Mesothelial cell of epicardium (in vitro differentiated cells): Measurements from ENCODE around the gene NR3C1. TPM values are rescaled to one million over a fixed set of nuclear protein-coding genes. Genes with fewer than 3 reads are reported as not detected.

Source experiments
- DNase-seq, 2 experiments: peaks; one replicate each; pipeline ENCODE4 v3.0.0; 2021; ENCODE audit warnings: low spot score in 2 of 2; ENCODE audit not compliant: unreplicated experiment in 2 of 2
- H3K27ac Mint-ChIP-seq: 2 replicates; pipeline ENCODE4 v1.8.0; 2021; ENCODE audit warnings: mixed read lengths
- H3K27me3 Mint-ChIP-seq: 2 replicates; pipeline ENCODE4 v1.8.0; 2021; ENCODE audit warnings: low read depth, mixed read lengths
- H3K36me3 Mint-ChIP-seq: 2 replicates; pipeline ENCODE4 v1.8.0; 2021; ENCODE audit warnings: mixed read lengths
- H3K4me1 Mint-ChIP-seq: 2 replicates; pipeline ENCODE4 v1.8.0; 2021; ENCODE audit warnings: mixed read lengths
- H3K4me3 Mint-ChIP-seq: 2 replicates; pipeline ENCODE4 v1.8.0; 2021; ENCODE audit warnings: mild to moderate bottlenecking, moderate library complexity, mixed read lengths
- H3K9me3 Mint-ChIP-seq: 2 replicates; pipeline ENCODE4 v1.8.0; 2021; ENCODE audit warnings: mixed read lengths
- total RNA-seq: library from RNA; stranded (reverse); gene quantifications from 3 replicates; pipeline ENCODE4 v1.2.1, GENCODE V29; 2021
- TF ChIP-seq, protein P1 (sequence below): fragments of 200-600 bp; sonication (generic); IDR thresholded peaks from one replicate; pipeline ENCODE4 v1.5.0; 2021; ENCODE audit warnings: antibody characterized with exemption; ENCODE audit not compliant: unreplicated experiment

The NR3C1 gene
- total RNA-seq, 1 donor from 2014 or later = 29.2 TPM

DNA sequence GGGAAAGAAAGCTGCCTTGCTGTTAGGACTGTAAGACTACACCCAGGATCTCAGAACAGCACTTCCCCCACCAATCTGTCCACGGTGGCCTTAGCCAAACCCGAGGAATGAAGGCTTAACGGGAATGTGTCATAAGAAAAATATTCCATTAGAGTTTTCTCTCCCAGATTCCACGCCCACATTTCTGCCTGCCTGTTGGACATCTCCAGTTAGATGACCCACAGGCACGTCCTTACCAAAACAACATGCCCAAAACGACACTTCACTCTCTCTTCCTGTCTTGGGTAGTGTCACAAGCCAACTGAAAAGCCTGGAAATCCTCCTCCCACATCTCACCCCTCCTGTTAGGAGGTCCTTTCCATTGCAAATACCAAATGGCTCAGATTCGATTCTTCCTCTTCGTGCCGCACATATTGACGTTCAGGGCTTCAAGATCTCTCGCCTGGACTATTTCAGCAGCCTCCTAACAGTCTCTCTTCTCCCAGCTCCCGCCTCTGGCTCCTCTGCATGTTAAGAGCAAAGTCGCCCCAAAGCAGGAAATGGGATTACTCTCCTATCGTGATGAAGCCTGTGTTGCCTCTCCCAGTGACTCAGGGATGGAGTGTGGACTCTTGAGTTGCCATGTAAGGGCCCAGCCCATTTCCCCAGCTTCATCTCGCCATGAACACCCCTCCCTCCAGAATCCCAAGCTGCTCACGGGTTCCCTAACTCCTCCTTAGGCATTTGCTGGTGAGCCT, 159.3 kb downstream of the NR3C1 start:
- peaks cover 11% of the 10 kb centered on the region for H3K9me3 Mint-ChIP-seq
- no peaks in the 10 kb centered on the region for H3K36me3 Mint-ChIP-seq
- no peaks in the 10 kb centered on the region for H3K27me3 Mint-ChIP-seq
- TF ChIP-seq, protein P1, sequence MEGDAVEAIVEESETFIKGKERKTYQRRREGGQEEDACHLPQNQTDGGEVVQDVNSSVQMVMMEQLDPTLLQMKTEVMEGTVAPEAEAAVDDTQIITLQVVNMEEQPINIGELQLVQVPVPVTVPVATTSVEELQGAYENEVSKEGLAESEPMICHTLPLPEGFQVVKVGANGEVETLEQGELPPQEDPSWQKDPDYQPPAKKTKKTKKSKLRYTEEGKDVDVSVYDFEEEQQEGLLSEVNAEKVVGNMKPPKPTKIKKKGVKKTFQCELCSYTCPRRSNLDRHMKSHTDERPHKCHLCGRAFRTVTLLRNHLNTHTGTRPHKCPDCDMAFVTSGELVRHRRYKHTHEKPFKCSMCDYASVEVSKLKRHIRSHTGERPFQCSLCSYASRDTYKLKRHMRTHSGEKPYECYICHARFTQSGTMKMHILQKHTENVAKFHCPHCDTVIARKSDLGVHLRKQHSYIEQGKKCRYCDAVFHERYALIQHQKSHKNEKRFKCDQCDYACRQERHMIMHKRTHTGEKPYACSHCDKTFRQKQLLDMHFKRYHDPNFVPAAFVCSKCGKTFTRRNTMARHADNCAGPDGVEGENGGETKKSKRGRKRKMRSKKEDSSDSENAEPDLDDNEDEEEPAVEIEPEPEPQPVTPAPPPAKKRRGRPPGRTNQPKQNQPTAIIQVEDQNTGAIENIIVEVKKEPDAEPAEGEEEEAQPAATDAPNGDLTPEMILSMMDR = no peak
- peak overlapping the region; percentile 3 for H3K4me3 Mint-ChIP-seq
- peaks cover 29% of the 10 kb centered on the region for H3K4me1 Mint-ChIP-seq
- DNase-seq = no peak
- H3K27ac Mint-ChIP-seq = peak overlapping the region; percentile 86

- no peak for DNase-seq
- peaks cover 28% of the 10 kb centered on the region for H3K4me1 Mint-ChIP-seq
- TF ChIP-seq, protein P1 = no peak
- H3K27me3 Mint-ChIP-seq = no peaks in the 10 kb centered on the region
- no peaks in the 10 kb centered on the region for H3K36me3 Mint-ChIP-seq
- no peak overlapping the region for H3K4me3 Mint-ChIP-seq
- peaks cover 11% of the 10 kb centered on the region for H3K9me3 Mint-ChIP-seq
- no peak overlapping the region for H3K27ac Mint-ChIP-seq
These were observed 160.4 kb downstream of the NR3C1 start for GRCh38 chr5:143243103-143243502.

- no peak overlapping the region for H3K27ac Mint-ChIP-seq
- H3K36me3 Mint-ChIP-seq = no peaks in the 10 kb centered on the region
- TF ChIP-seq, protein P1 = no peak
- no peaks in the 10 kb centered on the region for H3K27me3 Mint-ChIP-seq
- no peak for DNase-seq
- peaks cover 11% of the 10 kb centered on the region for H3K9me3 Mint-ChIP-seq
- no peak overlapping the region for H3K4me3 Mint-ChIP-seq
- peaks cover 28% of the 10 kb centered on the region for H3K4me1 Mint-ChIP-seq
These were observed 161.6 kb downstream of the NR3C1 start for GRCh38 chr5:143241892-143242291.

- no peak for DNase-seq
These were observed 163.5 kb downstream of the NR3C1 start for GRCh38 chr5:143239882-143240518.

DNA sequence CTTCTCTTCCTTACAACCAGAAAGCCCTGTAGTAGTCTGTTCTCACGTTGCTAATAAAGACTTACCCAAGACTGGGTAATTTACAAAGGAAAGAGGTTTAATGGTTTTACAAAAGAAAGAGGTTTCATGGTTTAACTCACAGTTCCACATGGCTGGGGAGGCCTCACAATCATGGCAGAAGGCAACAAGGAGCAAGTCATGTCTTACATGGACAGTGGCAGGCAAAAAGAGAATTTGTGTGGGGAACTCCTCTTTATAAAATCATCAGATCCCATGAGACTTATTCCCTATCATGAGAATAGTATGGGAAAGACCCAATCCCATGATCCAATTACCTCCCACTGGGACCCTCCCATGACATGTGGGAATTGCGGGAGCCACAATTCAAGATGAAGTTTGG, 164.9 kb downstream of the NR3C1 start:
- TF ChIP-seq, protein P1 = no peak
- Mint-ChIP-seq H3K4me1 (peaks cover 16% of the 10 kb centered on the region), H3K27ac (no peak overlapping the region), H3K27me3 (no peaks in the 10 kb centered on the region), H3K36me3 (no peaks in the 10 kb centered on the region), H3K4me3 (no peak overlapping the region), H3K9me3 (no peaks in the 10 kb centered on the region)
- no peak for DNase-seq

More at GRCh38 chr5:143239882-143240518, 163.5 kb downstream of the NR3C1 start:
- Mint-ChIP-seq H3K36me3 (no peaks in the 10 kb centered on the region), H3K27ac (no peak overlapping the region), H3K4me1 (peaks cover 28% of the 10 kb centered on the region), H3K4me3 (no peak overlapping the region), H3K9me3 (peaks cover 4% of the 10 kb centered on the region), H3K27me3 (no peaks in the 10 kb centered on the region)
- TF ChIP-seq, protein P1 = no peak
